SIG-M5 (cell line): ENCODE data around the gene HBG1.

Experiments
- DNase-seq: peaks from one replicate; lab custom pipeline; 2025; lab: John Stamatoyannopoulos, UW

Gene HBG1

DNA sequence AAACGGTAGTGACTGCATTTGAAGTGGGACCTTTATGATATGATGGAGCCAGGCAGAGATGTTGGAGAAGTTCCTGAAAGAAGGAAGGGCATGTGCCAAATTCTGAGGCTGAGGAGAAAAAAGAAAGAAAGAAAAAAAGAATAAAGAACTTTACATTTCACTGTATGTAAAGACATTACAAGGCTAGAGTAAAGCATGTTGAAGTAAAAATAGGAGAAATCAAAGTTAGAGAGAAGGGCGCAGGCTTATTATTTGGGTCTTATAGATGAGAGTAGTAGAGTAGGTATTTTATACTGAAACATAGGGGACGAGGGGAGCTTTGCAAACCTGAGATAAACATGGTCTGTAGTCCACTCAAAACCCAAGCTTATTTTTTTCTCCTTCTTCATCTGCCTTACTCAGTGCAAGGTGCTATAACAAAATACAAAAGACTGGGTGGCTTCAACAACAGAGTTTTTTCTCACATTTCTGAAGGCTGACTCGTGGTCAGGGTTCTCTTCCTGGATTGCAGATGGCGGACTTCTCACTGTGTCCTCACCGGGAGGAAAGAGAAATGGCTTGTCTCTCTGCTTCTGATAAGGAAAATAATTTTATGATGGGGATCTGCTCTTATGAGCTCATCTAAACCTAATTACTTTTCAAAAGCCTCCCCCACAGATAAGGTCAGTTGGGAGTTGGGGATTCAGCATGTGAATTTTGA is 2.7 kb downstream of the HBG1 start:
- DNase-seq = no peak

DNA sequence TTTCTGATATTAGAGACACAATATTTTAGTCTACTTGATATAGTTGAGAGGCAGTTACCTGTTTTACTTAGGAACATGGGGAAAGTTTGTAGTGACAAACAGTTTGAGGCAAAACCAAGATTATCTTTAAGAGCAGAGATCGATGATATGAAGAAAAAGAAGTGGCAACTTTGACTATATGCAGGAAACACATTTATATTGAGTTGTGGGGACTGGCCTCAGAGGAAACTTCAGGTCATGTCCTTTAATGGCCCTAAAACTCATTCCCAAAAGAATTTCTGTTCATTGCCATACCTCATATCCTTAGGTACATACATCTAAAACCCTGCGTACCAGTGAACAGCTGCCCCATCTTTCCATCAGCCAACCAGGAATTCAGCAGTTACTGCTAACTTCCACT is 4.5 kb downstream of the HBG1 start:
- DNase-seq = no peak

- no peak for DNase-seq
Measured at GRCh38 chr11:5243816-5244180, 5.9 kb downstream of the HBG1 start.

DNA sequence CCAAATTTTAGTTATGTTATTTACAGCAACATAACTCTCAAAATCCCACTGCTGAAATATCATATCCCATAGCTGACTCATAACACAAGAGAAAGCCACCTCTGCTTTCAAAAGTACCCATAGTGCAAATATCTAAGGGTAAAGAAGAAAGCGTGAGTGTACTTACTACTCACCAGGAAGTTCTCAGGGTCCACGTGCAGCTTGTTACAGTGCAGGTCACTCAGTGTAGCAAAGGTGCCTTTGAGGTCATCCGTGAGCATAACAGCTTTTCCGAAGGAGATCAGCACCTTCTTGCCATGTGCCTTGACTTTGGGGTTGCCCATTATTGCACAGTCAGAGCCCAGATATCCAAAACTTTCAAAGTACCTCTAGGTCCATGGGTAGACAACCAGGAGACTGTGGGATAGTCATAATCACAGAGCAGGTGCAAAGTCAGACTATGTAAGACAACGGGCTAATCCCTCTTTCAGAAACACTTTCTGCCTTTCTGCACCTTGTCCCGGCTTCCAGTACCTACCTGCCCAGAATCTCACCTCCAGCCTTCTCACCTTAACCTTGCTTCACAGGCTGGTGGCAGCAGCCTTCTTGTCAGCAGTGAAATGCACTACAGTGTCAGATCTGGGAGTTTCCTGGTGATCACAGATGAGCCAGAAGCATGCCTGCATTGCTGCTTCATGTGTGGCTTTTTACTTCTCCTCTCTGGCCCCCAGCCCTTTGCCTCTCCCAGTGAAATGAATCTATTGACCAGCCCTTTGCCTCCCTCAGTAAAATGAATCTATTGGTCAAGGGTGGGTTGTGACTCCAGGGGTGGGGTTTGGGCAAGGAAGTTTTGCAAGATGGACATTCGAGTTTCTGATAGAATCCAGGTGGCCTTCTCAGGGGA is 6.5 kb downstream of the HBG1 start:
- DNase-seq = no peak

DNA sequence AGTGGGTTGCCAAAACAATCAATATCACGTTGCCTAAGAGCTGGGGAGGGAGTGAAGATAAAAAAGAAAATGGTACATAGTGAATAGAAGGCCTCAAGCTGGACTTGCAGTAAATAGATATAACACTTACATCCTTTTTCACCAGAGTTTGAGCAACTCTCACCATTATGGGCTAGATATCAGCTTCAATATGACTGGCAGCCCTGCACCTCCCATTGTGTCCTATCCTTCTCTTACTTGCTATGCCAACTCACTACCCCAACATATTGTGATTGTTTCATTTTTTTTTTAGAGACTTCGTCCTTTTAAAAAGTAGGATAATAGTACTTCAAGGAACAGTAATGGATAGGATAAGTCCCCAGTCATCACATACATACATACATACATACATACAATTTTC is 7.4 kb downstream of the HBG1 start:
- no peak for DNase-seq

- DNase-seq = no peak
Measured at GRCh38 chr11:5241458-5241857, 8.2 kb downstream of the HBG1 start.

GRCh38 chr11:5240458-5240857 is 9.2 kb downstream of the HBG1 start:
- no peak for DNase-seq

DNA sequence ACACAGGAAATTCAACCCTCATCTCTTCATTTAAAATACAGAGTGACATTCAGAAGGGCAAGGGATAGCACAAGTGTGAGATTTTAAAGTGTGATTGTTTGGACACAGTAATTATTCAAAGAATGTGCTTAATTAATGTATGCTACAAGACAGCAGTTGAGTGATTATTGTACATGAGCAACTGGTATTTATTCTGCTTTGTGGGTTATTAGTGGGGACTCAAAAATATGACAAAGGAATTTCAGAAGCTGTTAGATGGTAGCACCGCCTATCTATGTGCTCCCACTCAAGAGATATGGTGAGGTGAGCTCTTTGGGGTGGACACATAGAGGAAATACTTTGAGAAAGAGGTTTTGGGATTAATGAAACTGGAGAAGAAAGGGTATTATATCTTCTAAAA is 9.6 kb downstream of the HBG1 start:
- no peak for DNase-seq

DNA sequence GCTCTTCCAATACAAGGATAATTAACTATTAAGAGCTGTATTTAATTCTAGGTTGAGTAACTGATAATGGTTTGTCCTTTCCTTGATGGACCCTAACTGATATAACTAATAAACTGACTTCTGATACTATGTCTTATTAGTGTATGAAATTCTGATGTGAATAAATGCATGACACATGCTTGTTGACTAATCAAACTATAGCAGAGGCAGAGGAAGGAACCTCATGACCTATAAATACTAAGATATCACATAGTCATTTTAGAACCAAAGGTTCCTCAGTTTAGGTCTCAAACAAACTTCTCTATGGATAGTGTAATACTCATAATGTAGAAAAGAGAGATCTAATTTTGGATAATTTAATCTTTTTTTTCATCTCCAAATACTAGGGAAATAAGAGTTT is 10.6 kb downstream of the HBG1 start:
- DNase-seq = no peak

DNA sequence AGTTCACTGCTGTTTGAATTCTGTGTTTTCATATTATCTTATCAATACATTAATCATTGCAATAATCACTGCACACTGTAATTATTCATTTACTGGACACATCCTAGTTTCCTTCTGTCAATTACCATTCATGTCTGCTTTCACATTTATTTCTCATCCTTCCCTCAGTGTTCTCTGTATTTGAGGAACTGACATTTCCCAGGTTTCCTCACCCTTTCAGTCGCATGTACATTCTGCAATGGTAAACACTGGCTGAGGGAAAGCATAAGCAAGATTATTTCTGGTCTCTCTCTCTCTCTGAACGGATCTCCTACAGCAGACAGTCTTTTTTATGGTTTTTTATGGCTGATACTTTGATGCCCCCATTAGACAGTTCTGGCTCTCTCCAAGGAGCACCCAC is 11.2 kb downstream of the HBG1 start:
- no peak for DNase-seq

GRCh38 chr11:5237420-5237819 is 12.2 kb downstream of the HBG1 start:
- no peak for DNase-seq

DNA sequence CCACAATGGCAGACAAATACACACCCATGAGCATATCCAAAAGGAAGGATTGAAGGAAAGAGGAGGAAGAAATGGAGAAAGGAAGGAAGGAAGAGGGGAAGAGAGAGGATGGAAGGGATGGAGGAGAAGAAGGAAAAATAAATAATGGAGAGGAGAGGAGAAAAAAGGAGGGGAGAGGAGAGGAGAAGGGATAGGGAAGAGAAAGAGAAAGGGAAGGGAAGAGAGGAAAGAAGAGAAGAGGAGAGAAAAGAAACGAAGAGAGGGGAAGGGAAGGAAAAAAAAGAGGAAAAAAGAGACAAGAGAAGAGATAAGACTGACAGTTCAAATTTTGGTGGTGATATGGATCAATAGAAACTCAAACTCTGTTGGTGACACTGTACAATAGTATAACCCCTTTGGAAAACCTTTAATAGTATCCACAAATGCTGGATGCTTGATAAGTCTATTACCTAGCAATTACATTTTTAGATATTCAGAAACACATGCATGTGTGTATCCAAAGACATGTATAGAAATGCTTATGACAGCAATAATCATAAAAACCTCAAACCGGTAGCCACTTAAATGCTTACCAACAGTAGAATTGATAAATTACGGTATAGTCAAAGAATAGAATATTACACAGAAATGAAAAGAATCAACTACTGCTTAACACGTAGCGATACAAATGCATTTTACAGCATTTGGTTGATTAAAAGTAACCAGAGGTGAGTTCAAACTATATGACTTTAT is 14.1 kb downstream of the HBG1 start:
- DNase-seq = no peak

- no peak for DNase-seq
Measured at GRCh38 chr11:5234381-5234834, 15.2 kb downstream of the HBG1 start, which contains the start of gene HBD. Gene HBD (minus strand): TSS chr11:5234483. CDS start chr11:5234433, 50 bp downstream.

- DNase-seq = no peak
Measured at GRCh38 chr11:5233307-5233706, 16.4 kb downstream of the HBG1 start.

DNA sequence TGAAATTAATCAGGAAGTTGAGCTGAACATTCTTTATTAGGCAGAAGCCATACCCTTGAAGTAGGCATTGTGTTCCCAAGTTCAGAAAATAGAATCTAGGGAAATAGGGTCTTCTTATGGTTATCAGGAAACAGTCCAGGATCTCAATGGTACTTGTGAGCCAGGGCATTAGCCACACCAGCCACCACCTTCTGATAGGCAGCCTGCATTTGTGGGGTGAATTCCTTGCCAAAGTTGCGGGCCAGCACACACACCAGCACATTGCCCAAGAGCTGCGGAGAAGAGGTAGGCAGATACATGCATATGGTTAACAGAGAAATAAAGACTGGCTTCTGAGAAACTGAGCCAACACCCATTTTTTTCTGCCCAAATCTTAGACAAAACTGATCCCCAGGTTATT is 16.8 kb downstream of the HBG1 start:
- no peak for DNase-seq

DNA sequence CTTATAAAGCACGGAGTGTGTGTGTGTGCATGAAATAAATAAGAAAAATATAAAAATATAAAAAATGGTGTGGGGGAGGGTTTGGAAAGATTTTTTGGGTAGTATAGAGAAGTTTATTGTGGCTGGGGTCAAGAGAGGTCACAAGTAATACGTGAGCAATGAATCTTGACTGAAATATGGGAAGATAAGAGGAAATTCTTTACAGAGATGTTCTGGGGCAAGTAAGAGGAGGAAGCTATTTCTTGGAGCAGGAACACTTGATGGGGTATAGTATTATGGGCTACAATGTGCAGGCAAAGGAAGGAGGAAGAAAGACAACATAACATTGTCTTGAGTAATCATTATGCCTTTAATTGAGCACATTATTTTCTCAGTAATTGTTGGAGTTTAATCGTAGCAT is 17.5 kb downstream of the HBG1 start:
- no peak for DNase-seq

- no peak for DNase-seq
Measured at GRCh38 chr11:5231111-5231510, 18.5 kb downstream of the HBG1 start.

GRCh38 chr11:5230266-5230665 is 19.4 kb downstream of the HBG1 start:
- no peak for DNase-seq

DNA sequence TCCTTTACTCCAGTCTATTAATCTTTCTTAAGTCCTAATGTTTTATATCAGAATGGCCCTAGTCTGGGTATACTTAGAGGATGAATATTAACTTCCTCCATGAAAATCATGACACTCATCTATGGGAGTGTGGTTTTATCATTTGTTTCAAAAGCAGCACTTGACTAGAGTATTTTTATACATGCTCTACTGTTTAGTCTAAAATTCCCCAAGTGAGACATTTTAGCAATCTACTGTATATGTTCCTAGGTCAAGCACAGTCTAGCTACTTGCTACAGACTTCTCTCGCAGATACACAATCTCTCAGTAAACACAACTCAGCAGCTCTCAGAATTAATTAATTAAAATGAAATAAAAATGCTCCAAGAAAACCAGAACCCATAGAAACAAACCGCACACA is 19.9 kb downstream of the HBG1 start:
- no peak for DNase-seq

GRCh38 chr11:5229356-5229755 is 20.3 kb downstream of the HBG1 start:
- DNase-seq = no peak

GRCh38 chr11:5228124-5228523 is 21.5 kb downstream of the HBG1 start:
- DNase-seq = no peak

GRCh38 chr11:5227681-5228080 is 22.0 kb downstream of the HBG1 start:
- DNase-seq = no peak
